Prostate gland (tissue), 2 donors: ENCODE measurements around the gene RBM47.

Experiments used
- POLR2AphosphoS5 ChIP-seq: sonication (generic); formaldehyde crosslinking; IDR thresholded peaks from one replicate; pipeline ENCODE4 v1.6.1; 2017; ENCODE audit warnings: antibody characterized with exemption
- TF ChIP-seq, protein P1 (sequence below), 4 experiments: fragments of 200-600 bp in 2 of 4; fragments of 450-650 bp in 2 of 4; sonication (generic) in 2 of 4; IDR thresholded peaks; 1 replicate in 3 of 4; 2 replicates in 1 of 4; pipeline ENCODE4 v1.5.1; 2016 to 2019; ENCODE audit warnings: antibody characterized with exemption in 4 of 4, mild to moderate bottlenecking in 2 of 4, moderate library complexity in 2 of 4

- TF ChIP-seq, protein P1, sequence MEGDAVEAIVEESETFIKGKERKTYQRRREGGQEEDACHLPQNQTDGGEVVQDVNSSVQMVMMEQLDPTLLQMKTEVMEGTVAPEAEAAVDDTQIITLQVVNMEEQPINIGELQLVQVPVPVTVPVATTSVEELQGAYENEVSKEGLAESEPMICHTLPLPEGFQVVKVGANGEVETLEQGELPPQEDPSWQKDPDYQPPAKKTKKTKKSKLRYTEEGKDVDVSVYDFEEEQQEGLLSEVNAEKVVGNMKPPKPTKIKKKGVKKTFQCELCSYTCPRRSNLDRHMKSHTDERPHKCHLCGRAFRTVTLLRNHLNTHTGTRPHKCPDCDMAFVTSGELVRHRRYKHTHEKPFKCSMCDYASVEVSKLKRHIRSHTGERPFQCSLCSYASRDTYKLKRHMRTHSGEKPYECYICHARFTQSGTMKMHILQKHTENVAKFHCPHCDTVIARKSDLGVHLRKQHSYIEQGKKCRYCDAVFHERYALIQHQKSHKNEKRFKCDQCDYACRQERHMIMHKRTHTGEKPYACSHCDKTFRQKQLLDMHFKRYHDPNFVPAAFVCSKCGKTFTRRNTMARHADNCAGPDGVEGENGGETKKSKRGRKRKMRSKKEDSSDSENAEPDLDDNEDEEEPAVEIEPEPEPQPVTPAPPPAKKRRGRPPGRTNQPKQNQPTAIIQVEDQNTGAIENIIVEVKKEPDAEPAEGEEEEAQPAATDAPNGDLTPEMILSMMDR (IDR thresholded peaks at IDR 0.05): no peak
- no peak for TF ChIP-seq POLR2AphosphoS5
These were observed 64.7 kb downstream of the RBM47 start for GRCh38 chr4:40564815-40565483.
